DOHH2 (cell line): ENCODE results near the gene CLDN15.

Experiments
- H3F3A ChIP-seq: fragments of 200-600 bp; sonication (generic), shearing (Covaris generic); 2 replicates; pipeline ENCODE4 v1.6.0; 2016; ENCODE audit warnings: antibody characterized with exemption, mild to moderate bottlenecking; ENCODE audit not compliant: control insufficient read depth, insufficient read depth
- H3K27ac ChIP-seq: fragments of 200-600 bp; sonication (generic); 2 replicates; pipeline ENCODE4 v1.5.1; 2014; ENCODE audit warnings: low read depth, mild to moderate bottlenecking, low read length, moderate library complexity
- H3K27me3 ChIP-seq: fragments of 200-600 bp; sonication (generic); 2 replicates; pipeline ENCODE4 v1.6.1; 2014; ENCODE audit warnings: mild to moderate bottlenecking, low read length, mixed read lengths; ENCODE audit not compliant: control insufficient read depth
- H3K36me3 ChIP-seq: fragments of 200-600 bp; sonication (generic); 2 replicates; pipeline ENCODE4 v1.6.1; 2014; ENCODE audit warnings: mild to moderate bottlenecking, low read length, moderate library complexity, mixed read lengths; ENCODE audit not compliant: control insufficient read depth
- H3K4me1 ChIP-seq: fragments of 200-600 bp; sonication (generic); 2 replicates; pipeline ENCODE4 v1.6.1; 2014; ENCODE audit warnings: mild to moderate bottlenecking, low read length, mixed read lengths; ENCODE audit not compliant: control insufficient read depth
- H3K4me2 ChIP-seq: fragments of 200-600 bp; sonication (generic); 2 replicates; pipeline ENCODE4 v1.6.0; 2014; ENCODE audit warnings: mild to moderate bottlenecking, low read length, moderate library complexity
- H3K4me3 ChIP-seq: fragments of 200-600 bp; sonication (generic); 2 replicates; pipeline ENCODE4 v1.5.1; 2014; ENCODE audit warnings: mild to moderate bottlenecking, low read length, mixed read lengths
- H3K79me2 ChIP-seq: fragments of 200-600 bp; sonication (generic); 2 replicates; pipeline ENCODE4 v1.6.1; 2014; ENCODE audit warnings: mild to moderate bottlenecking, low read length, mixed read lengths; ENCODE audit not compliant: control insufficient read depth
- H3K9me2 ChIP-seq: fragments of 200-600 bp; sonication (generic); replicated peaks from 2 replicates; pipeline ENCODE4 v1.6.1; 2014; ENCODE audit warnings: mild to moderate bottlenecking, low read length, mixed read lengths; ENCODE audit not compliant: control insufficient read depth
- H3K9me3 ChIP-seq: fragments of 200-600 bp; sonication (generic); 2 replicates; pipeline ENCODE4 v1.6.1; 2014; ENCODE audit warnings: antibody characterized with exemption, low read length, mixed read lengths; ENCODE audit not compliant: control insufficient read depth, insufficient read depth
- H4K20me1 ChIP-seq: fragments of 200-600 bp; sonication (generic); 2 replicates; pipeline ENCODE4 v1.6.0; 2014; ENCODE audit warnings: low read depth, mild to moderate bottlenecking, antibody characterized with exemption, low read length, moderate library complexity; ENCODE audit not compliant: control insufficient read depth, insufficient read depth
- CTCF ChIP-seq: fragments of 200-600 bp; sonication (generic); IDR thresholded peaks from one replicate; pipeline ENCODE4 v1.5.1; 2014; ENCODE audit warnings: antibody characterized with exemption, mild to moderate bottlenecking, low read depth, low read length; ENCODE audit not compliant: poor library complexity, severe bottlenecking
- EZH2phosphoT487 ChIP-seq: fragments of 200-600 bp; sonication (generic); IDR thresholded peaks from 2 replicates; pipeline ENCODE4 v1.6.1; 2017; ENCODE audit warnings: borderline replicate concordance, mild to moderate bottlenecking, antibody characterized with exemption, low read length, moderate library complexity, mixed read lengths

The CLDN15 gene

GRCh38 chr7:101250324-101250723, 12.7 kb upstream of the CLDN15 start:
- H3K4me2 ChIP-seq: peak overlapping the region; percentile 95
- no peak overlapping the region for H3K27ac ChIP-seq
- H3K36me3 ChIP-seq: peaks cover 37% of the 10 kb centered on the region
- TF ChIP-seq EZH2phosphoT487 (no peak), CTCF (no peak)
- peaks cover 11% of the 10 kb centered on the region for H3F3A ChIP-seq
- H3K4me1 ChIP-seq: peaks cover 30% of the 10 kb centered on the region
- H3K9me3 ChIP-seq: no peaks in the 10 kb centered on the region
- H4K20me1 ChIP-seq: peaks cover 8% of the 10 kb centered on the region; the same call in 1 of the 2 replicates
- H3K27me3 ChIP-seq: peaks cover 7% of the 10 kb centered on the region
- H3K9me2 ChIP-seq: no peaks in the 10 kb centered on the region
- H3K4me3 ChIP-seq: peak overlapping the region; percentile 95
- peaks cover 63% of the 10 kb centered on the region for H3K79me2 ChIP-seq

- Histone ChIP-seq H4K20me1 (peaks cover 15% of the 10 kb centered on the region; the same call in 1 of the 2 replicates), H3K36me3 (peaks cover 46% of the 10 kb centered on the region), H3K4me2 (no peak overlapping the region), H3F3A (peaks cover 11% of the 10 kb centered on the region), H3K4me1 (peaks cover 42% of the 10 kb centered on the region), H3K27ac (no peak overlapping the region), H3K27me3 (no peaks in the 10 kb centered on the region), H3K9me3 (no peaks in the 10 kb centered on the region), H3K9me2 (no peaks in the 10 kb centered on the region), H3K79me2 (peaks cover 82% of the 10 kb centered on the region), H3K4me3 (no peak overlapping the region)
- no peak for TF ChIP-seq CTCF
Observed at GRCh38 chr7:101248276-101248675, 10.7 kb upstream of the CLDN15 start.

GRCh38 chr7:101245147-101245668, 7.6 kb upstream of the CLDN15 start:
- Histone ChIP-seq H3K9me2 (no peaks in the 10 kb centered on the region), H3K27me3 (no peaks in the 10 kb centered on the region), H3K27ac (0 out of 2 replicates have a peak overlapping the region, but pooled peaks have one; percentile 61), H3K36me3 (peaks cover 56% of the 10 kb centered on the region), H3K79me2 (peaks cover 84% of the 10 kb centered on the region), H3K9me3 (no peaks in the 10 kb centered on the region), H4K20me1 (peaks cover 7% of the 10 kb centered on the region; the same call in 1 of the 2 replicates), H3K4me3 (peak overlapping the region; percentile 90), H3F3A (peaks cover 11% of the 10 kb centered on the region), H3K4me1 (peaks cover 24% of the 10 kb centered on the region), H3K4me2 (peak overlapping the region; percentile 98)
- TF ChIP-seq CTCF (no peak), EZH2phosphoT487 (no peak)
